ENCODE measurements around the gene VHLL.

Gene VHLL

DNA sequence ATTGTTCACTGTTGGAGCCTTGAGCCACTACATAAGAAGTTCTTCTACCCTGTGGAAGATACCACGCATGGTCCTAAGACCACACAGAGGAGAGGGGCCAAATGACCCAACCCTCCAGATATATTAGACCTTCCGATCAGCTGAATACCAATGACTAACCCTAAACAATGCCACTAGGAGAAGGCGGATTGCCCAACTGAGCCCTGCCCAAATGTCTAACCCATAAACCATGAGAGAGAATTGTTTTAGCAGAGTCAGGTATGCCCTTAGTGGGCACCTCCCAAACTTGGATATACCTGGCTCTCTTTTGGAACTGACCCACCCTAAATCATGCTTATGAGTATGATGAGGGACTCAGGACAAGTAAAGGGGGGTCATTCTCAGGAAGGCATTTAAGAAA, 28.8 kb downstream of the VHLL start:
- no peak overlapping the region for H3K4me3 ChIP-seq (ENCODE audit: low read depth, low read length)
- DNase-seq (ENCODE audit: low read depth), result no peak
- no peak for TF ChIP-seq CTCF (IDR thresholded peaks at IDR 0.05; ENCODE audit: insufficient read depth, low read depth, low read length, missing control alignments)

- no peak for TF ChIP-seq CTCF (IDR thresholded peaks at IDR 0.05; ENCODE audit: insufficient read depth, low read depth, low read length, missing control alignments)
- no peak for DNase-seq (ENCODE audit: low read depth)
- H3K4me3 ChIP-seq (ENCODE audit: low read depth, low read length), result no peak overlapping the region
These were observed 30.8 kb downstream of the VHLL start for GRCh38 chr1:156268336-156268735.

- TF ChIP-seq CTCF (IDR thresholded peaks at IDR 0.05; ENCODE audit: insufficient read depth, low read depth, low read length, missing control alignments), result no peak
- DNase-seq (ENCODE audit: low read depth), result no peak
These were observed 33.1 kb downstream of the VHLL start for GRCh38 chr1:156266051-156266450.

GRCh38 chr1:156263288-156263655, 35.8 kb downstream of the VHLL start:
- TF ChIP-seq CTCF (IDR thresholded peaks at IDR 0.05; ENCODE audit: insufficient read depth, low read depth, low read length, missing control alignments), result no peak
- no peak for DNase-seq (ENCODE audit: low read depth)
- no peak overlapping the region for H3K4me3 ChIP-seq (ENCODE audit: low read depth, low read length)

More at GRCh38 chr1:156266051-156266450, 33.1 kb downstream of the VHLL start:
- H3K4me3 ChIP-seq (ENCODE audit: low read depth, low read length), result no peak overlapping the region

- no peak for DNase-seq (ENCODE audit: low read depth)
- no peak overlapping the region for H3K4me3 ChIP-seq (ENCODE audit: low read depth, low read length)
- TF ChIP-seq CTCF (IDR thresholded peaks at IDR 0.05; ENCODE audit: insufficient read depth, low read depth, low read length, missing control alignments), result no peak
These were observed 36.4 kb downstream of the VHLL start for GRCh38 chr1:156262461-156263287.

DNA sequence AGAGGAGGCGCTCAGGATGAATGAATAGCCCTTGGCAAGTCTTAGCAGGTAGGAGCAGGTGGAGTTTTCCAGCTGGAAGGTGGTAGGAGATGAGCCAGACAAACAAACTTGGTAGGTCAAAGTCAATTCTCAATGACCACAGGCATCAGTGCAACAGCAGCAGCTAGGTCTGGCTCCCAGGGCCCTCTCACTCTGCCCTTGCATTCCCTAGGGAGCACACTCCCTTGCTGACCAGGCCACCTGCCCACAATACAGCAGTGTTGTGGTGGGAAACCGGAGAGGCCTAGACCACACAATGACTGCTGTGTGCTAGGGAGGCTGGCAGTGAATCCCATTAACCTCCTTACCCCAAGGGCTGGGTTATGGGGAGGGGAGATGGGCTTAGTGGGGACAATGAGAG, 38.2 kb downstream of the VHLL start:
- TF ChIP-seq CTCF (IDR thresholded peaks at IDR 0.05; ENCODE audit: insufficient read depth, low read depth, low read length, missing control alignments), result no peak
- DNase-seq (ENCODE audit: low read depth), result no peak
- H3K4me3 ChIP-seq (ENCODE audit: low read depth, low read length), result no peak overlapping the region

- no peak overlapping the region for H3K4me3 ChIP-seq (ENCODE audit: low read depth, low read length)
- TF ChIP-seq CTCF (IDR thresholded peaks at IDR 0.05; ENCODE audit: insufficient read depth, low read depth, low read length, missing control alignments), result no peak
- DNase-seq (ENCODE audit: low read depth), result no peak
These were observed 39.3 kb downstream of the VHLL start for GRCh38 chr1:156259805-156260204.
